Uterine smooth muscle cell (primary cell): ENCODE results near the gene R3HDM1. TPM values are rescaled to one million over a fixed set of nuclear protein-coding genes. Genes with fewer than 3 reads are reported as not detected.

ENCODE experiments used
- total RNA-seq: library from RNA; depleted of rRNA; stranded (reverse); fragments of >200 nt; gene quantifications from 2 replicates; pipeline ENCODE4 v1.2.3, GENCODE V29; 2014

R3HDM1 gene
- total RNA-seq: 9.1 and 10.6 TPM in 2 replicates

DNA sequence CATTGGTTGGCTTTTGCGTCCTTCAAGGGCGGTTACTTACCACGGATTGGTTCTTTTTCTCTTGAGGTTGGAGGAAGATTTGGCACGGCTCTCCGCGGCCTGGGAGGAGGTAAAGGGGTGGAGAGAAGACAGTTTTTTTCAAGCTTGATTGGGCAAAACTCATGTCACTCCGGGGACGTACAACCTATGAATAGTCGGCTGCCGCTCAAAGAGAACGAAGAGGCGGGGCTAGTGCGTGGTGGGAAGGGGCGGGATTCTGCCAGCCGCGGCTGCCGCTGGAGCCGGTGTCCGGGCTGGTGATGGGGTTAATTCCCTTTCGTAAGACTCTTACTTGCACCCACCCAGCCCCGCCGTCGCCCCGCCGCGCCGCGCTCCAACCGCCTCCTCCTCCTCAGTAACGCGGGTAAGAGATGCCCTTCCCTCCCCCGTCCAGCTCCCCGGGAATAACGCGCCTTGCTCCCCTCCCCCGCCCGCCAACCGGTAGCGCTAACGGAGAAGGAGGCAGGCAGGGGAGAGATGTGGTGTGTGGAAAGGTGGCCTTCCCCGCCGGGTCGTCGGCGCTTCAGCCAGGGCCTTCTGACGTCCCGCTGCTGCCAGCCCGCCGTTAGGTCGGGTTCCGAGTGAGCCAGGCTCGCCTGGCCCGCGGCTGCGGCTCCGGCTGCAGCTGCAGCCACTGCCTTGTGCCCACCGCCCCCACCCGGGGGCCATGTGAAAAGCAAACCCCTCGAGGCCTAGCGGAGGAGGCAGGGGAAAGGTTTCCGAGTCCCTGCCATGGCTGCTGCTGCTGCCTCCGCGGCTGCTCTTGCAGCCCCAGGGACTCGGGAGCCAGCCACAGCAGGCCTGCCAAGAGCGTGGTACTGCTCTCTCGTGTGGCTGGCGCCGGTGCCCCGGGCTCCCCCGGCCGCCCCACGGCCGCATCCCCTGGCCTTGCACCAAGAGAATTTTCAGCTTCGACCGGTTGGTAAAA, at the start of gene R3HDM1:
Gene R3HDM1, plus strand, starts transcription at position 254 of the 967 bp plus-strand sequence. CDS start 73,362 bp downstream, outside the sequence.

GRCh38 chr2:135530313-135531230, 712 bp upstream of the R3HDM1 start, which contains the start of gene ZRANB3:
Gene ZRANB3, minus strand, starts transcription at chr2:135531218.

DNA sequence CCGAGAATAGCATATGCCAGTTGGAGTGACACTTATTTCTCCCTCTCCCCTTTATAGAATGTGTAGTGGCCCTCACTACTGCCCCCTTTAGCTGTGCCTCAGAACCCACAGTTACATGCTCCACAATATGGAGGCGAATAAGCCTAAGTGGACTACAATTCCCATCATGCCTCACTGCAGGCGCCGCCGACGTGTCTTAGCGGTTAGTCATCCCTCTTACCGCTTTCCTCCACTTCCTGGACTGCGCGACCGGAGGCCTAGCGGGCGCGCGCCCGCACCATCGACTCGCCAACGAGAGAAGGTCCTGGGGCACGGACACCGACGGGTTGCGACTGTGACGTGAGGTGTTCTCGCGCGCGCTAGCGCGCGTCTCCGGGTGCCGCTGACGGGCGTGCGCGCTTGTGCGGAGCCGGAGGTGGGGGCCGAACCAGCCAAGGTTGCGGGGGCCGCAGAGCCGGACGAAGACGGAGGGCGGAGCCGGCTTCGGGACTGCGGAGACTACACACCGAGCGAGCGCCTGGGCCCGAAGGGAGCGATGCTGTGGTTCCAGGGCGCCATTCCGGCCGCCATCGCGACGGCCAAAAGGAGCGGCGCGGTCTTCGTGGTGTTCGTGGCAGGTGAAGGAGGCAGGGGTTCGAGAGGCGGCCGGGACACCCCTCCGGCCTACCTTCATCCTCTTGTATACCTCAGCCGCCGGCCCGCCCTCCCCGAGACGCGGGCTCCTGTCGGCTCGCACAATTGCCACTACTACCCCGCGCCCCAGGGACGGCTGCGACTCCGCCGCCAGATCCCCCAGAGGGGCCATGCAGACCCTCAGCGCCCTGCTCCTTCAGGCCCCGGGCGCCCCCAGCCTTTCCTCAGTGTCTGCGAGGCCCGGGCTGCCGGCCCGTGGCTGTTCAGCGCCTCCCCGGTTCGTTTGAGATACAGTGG, 210.4 kb downstream of the R3HDM1 start, which contains the start of gene UBXN4:
Gene UBXN4, plus strand, starts transcription at position 461 of the 930 bp plus-strand sequence. Its CDS starts 75 bp downstream, at position 536.

Other genes with a start within 250 kb of the R3HDM1 start
- 11.2 and 13.2 TPM in 2 replicates for gene ZRANB3, start 266 bp upstream of the R3HDM1 start, total RNA-seq
- gene UBXN4, start 210.4 kb downstream of the R3HDM1 start, total RNA-seq: 83.4 and 95.3 TPM in 2 replicates